Measurements from ENCODE around the gene ADCY10.

Gene ADCY10

DNA sequence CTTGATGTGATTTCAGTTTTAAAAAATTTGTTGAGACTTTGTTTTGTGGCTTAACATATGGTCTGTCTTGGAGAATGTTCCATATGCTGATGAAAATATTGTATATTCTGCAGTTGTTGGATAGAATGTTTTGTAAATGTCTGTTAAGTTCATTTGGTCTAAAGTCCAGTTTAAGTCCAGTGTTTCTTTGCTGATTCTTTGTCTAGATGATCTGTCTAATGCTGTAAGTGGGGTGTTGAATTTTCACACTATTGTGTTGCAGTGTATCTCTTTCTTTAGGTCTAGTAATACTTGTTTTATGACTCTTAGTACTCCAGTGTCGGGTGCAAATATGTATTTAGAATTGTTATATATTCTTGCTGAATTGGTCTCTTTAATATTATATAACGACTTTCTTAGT, 33.8 kb upstream of the ADCY10 start:
- H3K4me3 ChIP-seq (ENCODE audit: low read depth, low read length) = no peak overlapping the region
- DNase-seq = no peak
- in situ Hi-C loops (cut with HindIII; ENCODE audit: low pct_ligation_motif_present, low sequenced_read_pairs) = no loop called here
- H3K27me3 ChIP-seq (replicated peaks) = no peaks in the 10 kb centered on the region
- no peak overlapping the region for H3K27ac ChIP-seq
- peaks cover 6% of the 10 kb centered on the region for H3K36me3 ChIP-seq (replicated peaks)
- TF ChIP-seq, protein P1, sequence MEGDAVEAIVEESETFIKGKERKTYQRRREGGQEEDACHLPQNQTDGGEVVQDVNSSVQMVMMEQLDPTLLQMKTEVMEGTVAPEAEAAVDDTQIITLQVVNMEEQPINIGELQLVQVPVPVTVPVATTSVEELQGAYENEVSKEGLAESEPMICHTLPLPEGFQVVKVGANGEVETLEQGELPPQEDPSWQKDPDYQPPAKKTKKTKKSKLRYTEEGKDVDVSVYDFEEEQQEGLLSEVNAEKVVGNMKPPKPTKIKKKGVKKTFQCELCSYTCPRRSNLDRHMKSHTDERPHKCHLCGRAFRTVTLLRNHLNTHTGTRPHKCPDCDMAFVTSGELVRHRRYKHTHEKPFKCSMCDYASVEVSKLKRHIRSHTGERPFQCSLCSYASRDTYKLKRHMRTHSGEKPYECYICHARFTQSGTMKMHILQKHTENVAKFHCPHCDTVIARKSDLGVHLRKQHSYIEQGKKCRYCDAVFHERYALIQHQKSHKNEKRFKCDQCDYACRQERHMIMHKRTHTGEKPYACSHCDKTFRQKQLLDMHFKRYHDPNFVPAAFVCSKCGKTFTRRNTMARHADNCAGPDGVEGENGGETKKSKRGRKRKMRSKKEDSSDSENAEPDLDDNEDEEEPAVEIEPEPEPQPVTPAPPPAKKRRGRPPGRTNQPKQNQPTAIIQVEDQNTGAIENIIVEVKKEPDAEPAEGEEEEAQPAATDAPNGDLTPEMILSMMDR (IDR thresholded peaks at IDR 0.05; ENCODE audit: low read depth, low read length, missing control alignments) = no peak

- Histone ChIP-seq H3K27me3 (replicated peaks) (no peaks in the 10 kb centered on the region), H3K36me3 (replicated peaks) (no peaks in the 10 kb centered on the region), H3K4me3 (ENCODE audit: low read depth, low read length) (no peak overlapping the region), H3K27ac (no peak overlapping the region)
- DNase-seq = no peak
- in situ Hi-C loops (cut with HindIII; ENCODE audit: low pct_ligation_motif_present, low sequenced_read_pairs) = no loop called here
- TF ChIP-seq, protein P1 (IDR thresholded peaks at IDR 0.05; ENCODE audit: low read depth, low read length, missing control alignments) = no peak
These were observed 29.6 kb upstream of the ADCY10 start for GRCh38 chr1:167943541-167943940.

DNA sequence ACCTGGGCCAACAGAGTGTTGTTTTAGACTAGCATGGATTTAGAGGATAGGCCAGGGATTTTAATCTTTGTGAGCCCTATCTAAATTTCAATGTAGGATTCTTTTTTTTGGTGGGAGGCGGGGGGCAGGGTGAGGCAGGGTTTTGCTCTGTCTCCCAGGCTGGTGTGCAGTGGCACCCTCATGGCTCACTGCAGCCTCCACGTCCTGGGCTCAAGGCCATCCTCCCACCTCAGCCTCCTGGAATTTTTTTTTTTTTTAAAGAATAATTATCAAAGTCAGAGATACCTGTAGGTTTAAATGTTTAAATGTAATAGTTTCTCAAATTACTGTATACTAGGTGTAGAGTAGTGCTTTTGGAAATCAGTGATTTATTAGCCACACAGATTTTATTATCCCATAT, 26.3 kb upstream of the ADCY10 start:
- Histone ChIP-seq H3K4me3 (ENCODE audit: low read depth, low read length) (no peak overlapping the region), H3K27me3 (replicated peaks) (no peaks in the 10 kb centered on the region), H3K27ac (no peak overlapping the region), H3K36me3 (replicated peaks) (no peaks in the 10 kb centered on the region)
- TF ChIP-seq, protein P1 (IDR thresholded peaks at IDR 0.05; ENCODE audit: low read depth, low read length, missing control alignments) = no peak
- DNase-seq = no peak
- in situ Hi-C loops (cut with HindIII; ENCODE audit: low pct_ligation_motif_present, low sequenced_read_pairs) = no loop called here

DNA sequence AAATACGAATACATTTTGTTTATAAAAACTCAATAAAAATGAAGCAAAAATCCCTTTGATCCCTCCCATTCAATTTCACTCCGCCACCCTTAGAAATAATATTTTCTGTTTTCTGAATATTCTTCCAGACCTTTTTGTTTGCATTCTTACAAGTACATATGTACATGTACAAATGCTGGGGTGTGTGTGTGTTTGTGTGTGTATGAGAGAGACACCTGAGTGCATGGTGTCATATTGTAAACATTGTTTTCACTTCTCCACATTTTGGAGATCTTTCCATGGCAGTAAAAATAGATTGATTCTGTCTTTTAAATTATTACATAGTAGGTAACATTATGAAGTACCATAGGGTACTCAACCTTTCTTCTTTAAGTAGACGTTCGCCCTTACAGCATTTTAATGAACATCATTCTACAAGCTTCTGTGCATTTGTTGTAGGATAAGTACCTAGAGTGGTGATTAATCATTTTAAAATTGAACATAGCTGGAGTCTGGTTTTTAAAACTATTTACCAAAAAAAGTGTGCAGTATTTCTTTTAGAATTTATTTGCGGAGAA, 24.2 kb upstream of the ADCY10 start:
- in situ Hi-C loops (cut with HindIII; ENCODE audit: low pct_ligation_motif_present, low sequenced_read_pairs) = no loop called here
- TF ChIP-seq, protein P1 (IDR thresholded peaks at IDR 0.05; ENCODE audit: low read depth, low read length, missing control alignments) = no peak
- Histone ChIP-seq H3K36me3 (replicated peaks) (no peaks in the 10 kb centered on the region), H3K27ac (no peak overlapping the region), H3K27me3 (replicated peaks) (no peaks in the 10 kb centered on the region), H3K4me3 (ENCODE audit: low read depth, low read length) (peak overlapping the region; percentile 91)
- DNase-seq = no peak

- TF ChIP-seq, protein P1 (IDR thresholded peaks at IDR 0.05; ENCODE audit: low read depth, low read length, missing control alignments) = no peak
- Histone ChIP-seq H3K27ac (peak overlapping the region; percentile 93), H3K4me3 (ENCODE audit: low read depth, low read length) (peak overlapping the region; percentile 91), H3K36me3 (replicated peaks) (no peaks in the 10 kb centered on the region), H3K27me3 (replicated peaks) (no peaks in the 10 kb centered on the region)
- DNase-seq = no peak
- in situ Hi-C loops (cut with HindIII; ENCODE audit: low pct_ligation_motif_present, low sequenced_read_pairs) = no loop called here
These were observed 23.7 kb upstream of the ADCY10 start for GRCh38 chr1:167937709-167938010.

Measured in brain microvascular endothelial cell (primary cell).